Left renal pelvis (tissue), 4 donors: Measurements from ENCODE around the gene RPP14. TPM values are rescaled to one million over a fixed set of nuclear protein-coding genes. Genes with fewer than 3 reads are reported as not detected.
"Not testable (repeated sequence)": the region's sequence is repeated elsewhere in the genome, so short reads cannot be mapped to it uniquely, and the experiment has no call there.

ENCODE experiments used
- DNase-seq, 4 donors: peaks; one replicate each; pipeline ENCODE4 v3.0.0-alpha.2; 2013; ENCODE audit warnings: low read depth in 4 of 4, low spot score in 3 of 4
- polyA plus RNA-seq, 4 donors: library from polyadenylated mRNA; unstranded; fragments of 120-200 nt; gene quantifications; one replicate each; pipeline ENCODE4 v1.2.1, GENCODE V29; 2013; ENCODE audit not compliant: insufficient read length in 4 of 4

Gene RPP14
- polyA plus RNA-seq, 4 donors: 15.4 to 23.7 (median 21.2) TPM

DNA sequence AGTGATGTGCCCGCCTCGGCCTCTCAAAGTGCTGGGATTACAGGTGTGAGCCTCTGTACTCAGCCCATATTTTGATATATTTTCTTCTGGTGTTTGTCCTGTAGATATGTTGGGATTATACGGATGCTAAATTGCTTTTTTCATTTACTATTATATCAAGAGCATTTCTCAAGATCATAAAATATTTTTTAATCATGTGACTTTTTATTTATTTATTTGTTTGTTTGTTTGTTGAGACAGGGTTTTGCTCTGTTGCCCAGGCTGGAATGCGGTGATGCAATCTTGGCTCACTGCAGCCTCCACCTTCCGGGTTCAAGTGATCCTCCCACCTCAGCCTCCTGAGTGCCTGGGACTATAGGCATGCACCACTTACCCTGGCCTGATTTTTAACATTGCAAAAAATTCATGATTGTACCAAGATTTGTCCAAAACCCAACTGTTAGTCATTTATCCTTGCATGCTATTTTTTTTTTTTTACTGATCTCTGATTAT, 23.9 kb downstream of the RPP14 start:
- no peak for DNase-seq

DNA sequence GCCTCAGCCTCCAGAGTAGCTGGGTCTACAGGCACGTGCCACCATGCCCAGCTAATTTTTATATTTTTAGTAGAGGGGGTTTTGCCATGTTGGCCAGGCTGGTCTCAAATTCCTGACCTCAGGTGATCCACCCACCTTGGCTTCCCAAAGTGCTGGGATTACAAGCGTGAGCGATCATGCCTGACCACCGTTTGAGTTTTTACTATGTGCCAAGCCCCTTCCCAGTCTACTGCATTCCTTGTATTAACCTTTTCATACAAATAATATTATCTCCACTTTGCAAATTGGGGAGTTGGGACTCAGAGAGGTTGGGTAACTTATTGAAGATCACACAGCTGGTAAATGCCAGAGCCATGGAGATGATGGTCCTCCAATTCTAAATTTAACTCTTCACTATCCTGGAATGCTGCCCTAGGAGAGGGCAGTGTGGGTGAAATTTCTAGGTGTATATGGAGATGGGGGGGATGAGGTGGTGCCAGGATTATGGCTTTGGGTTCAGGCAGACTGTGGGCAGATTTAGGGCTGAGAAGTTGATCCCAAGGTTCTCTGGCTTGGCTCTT, 25.6 kb downstream of the RPP14 start:
- DNase-seq: no peak

- DNase-seq: peak in 3 of 4 donors; percentile 56 to 69 (median 68)
Observed at GRCh38 chr3:58332575-58333188, 26.6 kb downstream of the RPP14 start, which contains the start of gene PXK. TSS of gene PXK (plus strand) at chr3:58332892. CDS start at chr3:58332989, 97 bp downstream.

DNA sequence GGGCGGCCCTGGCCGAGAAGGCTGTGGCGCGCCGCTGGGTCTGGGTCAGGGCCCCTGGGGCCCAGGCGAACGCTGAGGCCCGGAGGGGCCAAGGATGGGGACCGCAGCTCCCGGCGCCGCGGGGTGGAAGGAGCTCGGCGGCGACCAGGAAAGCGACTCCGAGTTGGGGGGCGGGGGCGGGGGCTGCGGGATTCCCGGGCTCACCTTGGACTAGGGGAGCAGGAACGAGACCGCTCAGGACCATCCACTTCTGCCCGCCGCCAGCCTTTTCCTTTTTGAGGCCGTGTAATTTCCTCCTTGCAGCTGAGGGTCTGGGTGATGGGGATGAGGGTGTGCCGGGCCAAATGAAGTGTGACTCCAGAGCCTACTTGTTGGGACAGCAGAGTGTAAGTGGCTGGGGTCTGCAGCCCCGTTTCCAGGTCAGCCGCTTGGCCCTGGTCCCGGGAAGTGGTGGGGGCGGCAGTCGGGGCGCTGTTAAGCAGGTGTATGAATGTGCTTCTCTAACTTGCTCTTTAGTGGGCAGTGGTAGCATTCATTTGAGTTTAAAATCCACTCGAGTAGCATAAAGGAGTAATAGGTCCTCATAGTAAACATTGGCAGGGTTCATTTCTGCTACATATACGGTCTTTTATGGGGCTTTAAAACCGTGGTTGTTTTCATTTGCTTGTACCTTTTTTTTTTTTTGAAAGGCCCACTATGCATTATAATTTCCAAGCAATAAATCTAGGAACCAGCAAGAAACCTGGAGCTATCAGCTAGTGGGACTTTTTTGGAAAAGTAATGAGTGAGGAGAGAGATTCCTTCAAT, 27.4 kb downstream of the RPP14 start:
- no peak for DNase-seq

- DNase-seq: no peak
Observed at GRCh38 chr3:58334013-58334321, 27.9 kb downstream of the RPP14 start.

DNA sequence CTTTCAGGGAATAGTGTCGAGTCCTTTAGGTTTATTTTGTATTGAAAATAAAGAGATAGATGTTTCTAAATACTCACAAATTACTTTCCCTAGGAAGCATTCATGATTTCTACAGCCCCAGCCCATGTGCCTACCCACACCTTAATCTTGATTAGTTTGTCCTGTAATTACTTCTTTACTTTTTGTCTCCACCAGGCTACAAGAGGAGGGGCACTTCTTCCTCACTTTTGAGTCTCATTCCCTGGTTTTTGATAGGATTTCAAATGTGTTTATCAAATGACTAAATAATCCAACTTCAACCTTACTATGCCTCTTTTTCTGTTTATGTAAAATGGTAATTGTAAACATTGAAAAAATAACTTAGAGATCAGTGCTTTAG, 28.4 kb downstream of the RPP14 start:
- DNase-seq: no peak

- no peak for DNase-seq
Observed at GRCh38 chr3:58335652-58335947, 29.6 kb downstream of the RPP14 start.

DNA sequence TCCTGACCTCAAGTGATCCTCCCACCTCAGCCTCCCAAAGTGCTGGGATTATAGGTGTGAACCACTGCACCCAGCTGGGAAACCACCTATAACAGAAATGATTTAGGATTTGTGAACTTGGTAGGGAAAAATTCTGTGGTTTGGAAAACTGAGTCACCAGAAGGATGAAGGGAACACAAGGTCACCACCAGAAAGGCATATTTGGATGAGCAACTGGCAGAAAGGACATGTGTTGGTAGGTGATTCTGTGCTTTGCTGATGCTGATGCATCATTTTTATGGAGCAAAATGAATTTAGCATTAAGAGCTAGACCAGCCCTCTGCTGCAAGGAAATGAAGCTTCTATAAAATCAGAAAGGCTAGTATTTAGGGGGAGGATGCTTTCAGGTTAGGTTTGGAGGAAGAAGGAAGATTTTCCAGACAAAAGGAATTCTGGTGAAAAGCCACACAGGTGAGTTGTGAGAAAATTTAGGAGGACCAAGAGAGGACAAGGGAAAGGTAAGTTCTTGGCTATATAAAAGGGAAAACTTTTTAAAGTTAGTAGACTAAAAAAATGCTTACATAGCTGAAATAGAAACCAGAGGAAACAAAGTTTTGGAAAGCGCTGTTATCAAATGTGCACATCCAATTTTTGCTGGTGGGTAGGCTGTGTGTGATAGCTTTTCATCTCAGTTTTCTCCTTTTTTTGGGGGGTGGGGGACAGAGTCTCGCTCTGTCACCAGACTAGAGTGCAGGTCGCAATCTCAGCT, 30.3 kb downstream of the RPP14 start:
- no peak for DNase-seq

- DNase-seq: no peak
Observed at GRCh38 chr3:58337190-58337589, 31.1 kb downstream of the RPP14 start.

GRCh38 chr3:58339146-58339545, 33.1 kb downstream of the RPP14 start:
- DNase-seq: not testable (repeated sequence)

DNA sequence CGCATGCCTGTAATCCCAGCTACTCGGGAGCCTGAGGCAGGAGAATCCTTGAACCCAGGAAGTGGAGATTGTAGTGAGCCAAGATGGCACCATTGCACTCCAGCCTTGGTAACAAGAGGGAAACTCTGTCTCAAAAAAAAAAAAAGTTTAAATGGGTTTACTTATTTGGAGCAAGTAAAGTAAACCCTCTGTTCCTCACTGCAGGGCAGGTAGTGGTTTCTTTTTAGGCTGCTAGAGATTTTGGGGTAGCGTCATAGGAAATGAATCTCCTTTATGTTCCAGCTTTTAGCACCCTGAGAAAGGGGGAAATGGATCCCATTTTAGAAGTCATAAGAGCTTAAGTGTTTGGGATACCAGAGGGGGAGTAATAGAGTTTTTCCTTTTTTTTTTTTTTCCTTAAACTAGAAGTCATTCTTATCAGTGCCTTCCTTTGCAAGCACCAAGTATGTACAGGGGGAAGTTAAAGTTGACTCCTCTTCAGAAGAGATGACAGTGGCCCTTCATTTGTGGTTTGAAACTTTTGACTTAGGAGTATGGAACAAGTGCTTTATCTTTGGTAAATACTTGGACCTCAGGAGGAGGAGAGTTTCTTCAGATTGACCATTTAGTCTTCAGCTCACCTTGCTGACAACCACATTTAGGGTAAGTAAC, 34.7 kb downstream of the RPP14 start:
- DNase-seq: no peak

DNA sequence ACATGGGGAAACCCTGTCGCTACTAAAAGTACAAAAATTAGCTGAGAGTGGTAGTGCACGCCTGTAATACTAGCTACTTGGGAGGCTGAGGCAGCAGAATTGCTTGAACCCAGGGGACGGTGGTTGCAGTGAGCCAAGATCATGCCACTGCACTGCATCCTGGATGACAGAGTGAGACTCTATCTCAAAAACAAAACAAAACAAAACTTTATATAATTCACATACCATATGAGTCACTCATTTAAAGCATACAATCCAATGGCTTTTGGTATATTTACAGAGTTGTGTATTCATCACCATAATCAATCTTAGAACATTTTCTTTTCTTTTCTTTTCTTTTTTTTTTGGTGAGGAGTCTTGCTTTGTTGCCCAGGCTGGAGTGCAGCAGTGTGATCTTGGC, 35.3 kb downstream of the RPP14 start:
- no peak for DNase-seq

DNA sequence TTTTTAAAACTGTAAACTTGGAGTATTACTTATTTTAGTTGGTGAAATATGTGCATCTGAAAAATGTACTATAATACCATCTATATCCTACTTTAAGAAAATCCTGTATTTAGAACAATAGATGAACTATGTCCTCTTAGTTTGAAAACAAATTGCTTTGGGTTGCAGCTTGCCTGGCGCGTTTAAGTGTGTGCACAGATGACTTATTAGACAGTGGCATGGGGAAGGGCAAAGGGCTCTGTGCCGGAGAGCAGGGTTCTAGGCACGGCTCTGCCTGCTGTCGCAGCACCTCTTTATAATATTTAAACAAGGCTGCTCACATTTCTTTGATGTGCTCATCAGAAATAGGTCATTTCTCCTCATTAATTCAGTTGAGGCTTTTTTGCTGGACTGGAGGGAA, 36.6 kb downstream of the RPP14 start:
- DNase-seq: no peak

DNA sequence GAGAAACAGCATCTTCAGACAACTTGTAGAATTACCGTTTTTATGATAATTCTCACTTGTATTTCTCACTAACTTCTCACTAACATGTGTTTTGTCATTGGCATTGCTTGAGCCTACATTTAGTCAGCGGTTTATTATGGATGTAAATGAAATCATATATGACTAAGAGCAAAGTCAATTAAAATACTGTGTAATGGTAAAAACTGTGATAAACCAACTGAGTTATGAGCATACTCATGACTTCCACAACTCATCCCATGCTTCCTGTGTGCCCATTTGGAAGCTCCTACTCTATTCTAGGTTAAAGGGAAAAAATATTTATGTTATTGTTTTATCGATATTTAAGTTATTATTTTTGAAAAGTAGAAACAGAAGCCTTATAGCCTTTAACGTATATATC, 39.4 kb downstream of the RPP14 start:
- DNase-seq: no peak

GRCh38 chr3:58346368-58346767, 40.3 kb downstream of the RPP14 start:
- no peak for DNase-seq

GRCh38 chr3:58347984-58348383, 41.9 kb downstream of the RPP14 start:
- no peak for DNase-seq

GRCh38 chr3:58349792-58350626, 44.0 kb downstream of the RPP14 start:
- no peak for DNase-seq

DNA sequence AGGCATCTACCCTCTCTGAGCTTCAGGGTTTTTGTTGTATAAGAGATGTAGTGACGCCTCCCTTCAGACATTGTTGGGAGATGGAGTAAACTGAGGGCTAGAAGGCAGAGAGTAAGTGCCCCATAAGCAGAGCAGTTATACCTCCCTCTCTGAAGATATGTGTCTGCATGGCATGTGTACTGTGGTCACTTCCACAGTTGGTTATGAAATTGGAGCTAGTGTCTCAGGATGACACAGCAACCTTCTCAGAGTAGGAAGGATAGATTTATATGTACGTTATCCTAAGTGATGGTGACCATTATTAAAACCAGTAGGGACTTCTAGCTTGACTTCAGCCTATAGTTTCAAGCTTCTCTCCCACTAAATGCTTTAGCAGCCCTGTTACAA, 44.6 kb downstream of the RPP14 start:
- no peak for DNase-seq

DNA sequence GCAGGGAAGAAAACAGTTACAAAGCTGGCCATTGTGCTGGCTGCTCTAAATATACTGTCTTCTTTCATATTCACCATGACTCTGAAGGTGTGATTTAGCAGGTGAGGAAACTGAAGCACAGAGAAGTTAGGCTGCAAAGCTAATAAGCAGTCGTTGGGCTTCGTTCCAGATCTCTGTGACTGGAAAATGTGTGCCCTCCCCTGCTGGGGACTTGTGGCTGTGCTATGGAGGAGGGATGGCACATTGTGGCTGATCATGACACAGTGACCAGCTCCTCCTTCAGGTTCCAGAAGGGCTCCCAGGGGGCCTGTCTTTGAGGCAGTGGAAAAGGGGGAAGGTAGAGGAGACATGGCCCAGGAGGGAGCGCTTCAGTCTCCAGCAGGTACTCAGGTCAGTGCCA, 45.9 kb downstream of the RPP14 start:
- DNase-seq: no peak

- no peak for DNase-seq
Observed at GRCh38 chr3:58352626-58353025, 46.6 kb downstream of the RPP14 start.
